ENCODE results near the gene SLC24A4. TPM values are rescaled to one million over a fixed set of nuclear protein-coding genes. Genes with fewer than 3 reads are reported as not detected.

Gene SLC24A4
- total RNA-seq, 2 donors from 2014 or later = 2.7 to 4.4 TPM

DNA sequence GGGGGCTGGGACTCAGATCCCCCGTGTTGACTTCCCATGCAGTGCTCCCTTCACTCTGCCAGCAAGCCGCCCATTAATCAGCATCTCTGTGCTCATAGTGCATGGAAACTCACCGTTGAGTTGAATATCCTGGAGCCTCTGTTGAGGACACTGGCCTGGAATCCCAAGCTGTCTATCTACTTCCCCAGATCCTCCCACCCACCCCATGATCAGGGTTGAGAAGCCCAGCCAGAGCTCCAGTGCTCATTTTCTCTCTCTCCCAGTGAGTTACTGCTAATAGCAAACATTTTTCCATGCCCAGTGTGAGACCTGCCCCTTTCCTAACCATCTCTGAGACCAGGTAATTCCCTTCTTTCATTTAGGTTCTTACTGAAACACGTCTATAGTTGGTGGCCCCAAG is 88.2 kb downstream of the SLC24A4 start:
- Histone ChIP-seq H3K27ac (no peak overlapping the region), H3K4me1 (ENCODE audit: control insufficient read depth in 1 of 2, low read depth in 2 of 2) (peaks cover 7 to 20% of the 10 kb centered on the region in 2 donors), H3K9me3 (no peaks in the 10 kb centered on the region), H3K27me3 (replicated peaks; ENCODE audit: insufficient read depth) (no peaks in the 10 kb centered on the region), H3K4me3 (no peak overlapping the region), H3K36me3 (no peaks in the 10 kb centered on the region)
- TF ChIP-seq, protein P1, sequence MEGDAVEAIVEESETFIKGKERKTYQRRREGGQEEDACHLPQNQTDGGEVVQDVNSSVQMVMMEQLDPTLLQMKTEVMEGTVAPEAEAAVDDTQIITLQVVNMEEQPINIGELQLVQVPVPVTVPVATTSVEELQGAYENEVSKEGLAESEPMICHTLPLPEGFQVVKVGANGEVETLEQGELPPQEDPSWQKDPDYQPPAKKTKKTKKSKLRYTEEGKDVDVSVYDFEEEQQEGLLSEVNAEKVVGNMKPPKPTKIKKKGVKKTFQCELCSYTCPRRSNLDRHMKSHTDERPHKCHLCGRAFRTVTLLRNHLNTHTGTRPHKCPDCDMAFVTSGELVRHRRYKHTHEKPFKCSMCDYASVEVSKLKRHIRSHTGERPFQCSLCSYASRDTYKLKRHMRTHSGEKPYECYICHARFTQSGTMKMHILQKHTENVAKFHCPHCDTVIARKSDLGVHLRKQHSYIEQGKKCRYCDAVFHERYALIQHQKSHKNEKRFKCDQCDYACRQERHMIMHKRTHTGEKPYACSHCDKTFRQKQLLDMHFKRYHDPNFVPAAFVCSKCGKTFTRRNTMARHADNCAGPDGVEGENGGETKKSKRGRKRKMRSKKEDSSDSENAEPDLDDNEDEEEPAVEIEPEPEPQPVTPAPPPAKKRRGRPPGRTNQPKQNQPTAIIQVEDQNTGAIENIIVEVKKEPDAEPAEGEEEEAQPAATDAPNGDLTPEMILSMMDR (IDR thresholded peaks at IDR 0.05) = no peak
- no peak for ATAC-seq (ENCODE audit: insufficient number of reproducible peaks, low FRiP score, low read depth)
- DNase-seq (ENCODE audit: low spot score) = no peak

DNA sequence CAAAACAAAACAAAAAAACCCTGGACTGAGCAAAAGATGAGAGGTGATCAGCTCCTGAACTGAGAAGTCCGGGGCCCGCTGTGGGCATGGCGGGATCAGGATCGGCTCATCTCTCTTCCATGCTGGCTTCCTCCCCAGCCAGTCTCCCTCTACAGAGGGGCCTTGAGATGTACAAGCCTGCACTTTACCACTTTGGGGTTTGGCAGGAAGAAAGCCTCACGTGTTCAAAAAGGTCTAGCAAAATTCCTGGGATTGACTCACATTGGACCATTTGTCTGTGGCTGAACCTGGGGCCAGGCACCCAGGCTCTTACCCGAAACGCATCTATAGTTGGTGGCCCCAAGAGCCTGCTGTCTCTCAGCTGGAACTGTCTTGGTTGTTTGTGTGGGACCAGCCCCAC is 89.0 kb downstream of the SLC24A4 start:
- no peak overlapping the region for H3K27ac ChIP-seq
- TF ChIP-seq, protein P1 (IDR thresholded peaks at IDR 0.05) = no peak
- no peaks in the 10 kb centered on the region for H3K27me3 ChIP-seq (replicated peaks; ENCODE audit: insufficient read depth)
- ATAC-seq (ENCODE audit: insufficient number of reproducible peaks, low FRiP score, low read depth) = no peak
- H3K36me3 ChIP-seq = no peaks in the 10 kb centered on the region
- H3K4me1 ChIP-seq (ENCODE audit: control insufficient read depth in 1 of 2, low read depth in 2 of 2) = peaks cover 9 to 29% of the 10 kb centered on the region in 2 donors
- no peak for DNase-seq (ENCODE audit: low spot score)
- H3K4me3 ChIP-seq = no peak overlapping the region
- H3K9me3 ChIP-seq = no peaks in the 10 kb centered on the region

DNA sequence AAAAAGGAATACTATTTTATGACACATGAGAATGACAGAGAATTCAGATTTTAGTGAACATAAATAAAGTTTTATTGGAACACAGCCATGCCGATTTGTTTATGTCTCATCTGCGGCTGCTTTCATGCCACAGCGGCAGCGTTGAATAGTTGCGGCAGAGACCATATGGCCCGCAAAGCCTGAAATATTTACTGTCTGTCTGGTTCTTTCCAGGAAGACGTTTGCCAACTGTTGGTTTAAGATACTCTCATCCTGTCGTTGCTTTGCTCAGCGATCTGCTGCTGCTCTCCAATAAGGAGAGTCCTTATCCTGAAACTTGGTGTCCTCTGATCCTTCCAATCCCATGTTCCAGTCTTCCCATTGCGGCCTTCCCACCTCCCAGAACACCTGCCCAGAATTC is 89.9 kb downstream of the SLC24A4 start:
- Histone ChIP-seq H3K36me3 (no peaks in the 10 kb centered on the region), H3K9me3 (no peaks in the 10 kb centered on the region), H3K4me1 (ENCODE audit: control insufficient read depth in 1 of 2, low read depth in 2 of 2) (peaks cover 10 to 32% of the 10 kb centered on the region in 2 donors), H3K27me3 (replicated peaks; ENCODE audit: insufficient read depth) (no peaks in the 10 kb centered on the region), H3K4me3 (no peak overlapping the region), H3K27ac (no peak overlapping the region)
- ATAC-seq (ENCODE audit: insufficient number of reproducible peaks, low FRiP score, low read depth) (no peak), DNase-seq (ENCODE audit: low spot score) (no peak)
- TF ChIP-seq, protein P1 (IDR thresholded peaks at IDR 0.05) = no peak

DNA sequence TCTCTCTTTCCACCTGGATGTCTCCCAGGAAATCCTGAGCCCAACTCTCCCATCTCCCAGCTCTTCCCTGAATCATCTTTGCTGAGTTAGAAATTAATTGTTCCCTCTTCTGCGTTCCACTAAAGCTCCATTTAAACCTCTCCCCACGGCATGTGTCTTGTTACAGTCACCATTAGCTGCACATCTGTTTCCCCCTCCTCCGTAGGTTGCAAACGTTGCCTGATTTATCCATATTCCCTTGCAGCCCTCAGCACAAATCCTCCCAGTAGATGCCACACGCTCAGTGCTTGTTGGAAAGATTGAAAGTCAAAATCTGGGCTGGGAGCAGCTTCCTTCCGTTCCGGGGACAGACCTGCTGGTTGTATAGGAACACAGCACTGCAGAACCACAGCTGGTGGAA is 90.4 kb downstream of the SLC24A4 start:
- no peak for ATAC-seq (ENCODE audit: insufficient number of reproducible peaks, low FRiP score, low read depth)
- TF ChIP-seq, protein P1 (IDR thresholded peaks at IDR 0.05) = no peak
- Histone ChIP-seq H3K4me1 (ENCODE audit: control insufficient read depth in 1 of 2, low read depth in 2 of 2) (peaks cover 6 to 28% of the 10 kb centered on the region in 2 donors), H3K4me3 (no peak overlapping the region), H3K27ac (no peak overlapping the region), H3K36me3 (no peaks in the 10 kb centered on the region), H3K9me3 (no peaks in the 10 kb centered on the region), H3K27me3 (replicated peaks; ENCODE audit: insufficient read depth) (no peaks in the 10 kb centered on the region)
- DNase-seq (ENCODE audit: low spot score) = no peak

DNA sequence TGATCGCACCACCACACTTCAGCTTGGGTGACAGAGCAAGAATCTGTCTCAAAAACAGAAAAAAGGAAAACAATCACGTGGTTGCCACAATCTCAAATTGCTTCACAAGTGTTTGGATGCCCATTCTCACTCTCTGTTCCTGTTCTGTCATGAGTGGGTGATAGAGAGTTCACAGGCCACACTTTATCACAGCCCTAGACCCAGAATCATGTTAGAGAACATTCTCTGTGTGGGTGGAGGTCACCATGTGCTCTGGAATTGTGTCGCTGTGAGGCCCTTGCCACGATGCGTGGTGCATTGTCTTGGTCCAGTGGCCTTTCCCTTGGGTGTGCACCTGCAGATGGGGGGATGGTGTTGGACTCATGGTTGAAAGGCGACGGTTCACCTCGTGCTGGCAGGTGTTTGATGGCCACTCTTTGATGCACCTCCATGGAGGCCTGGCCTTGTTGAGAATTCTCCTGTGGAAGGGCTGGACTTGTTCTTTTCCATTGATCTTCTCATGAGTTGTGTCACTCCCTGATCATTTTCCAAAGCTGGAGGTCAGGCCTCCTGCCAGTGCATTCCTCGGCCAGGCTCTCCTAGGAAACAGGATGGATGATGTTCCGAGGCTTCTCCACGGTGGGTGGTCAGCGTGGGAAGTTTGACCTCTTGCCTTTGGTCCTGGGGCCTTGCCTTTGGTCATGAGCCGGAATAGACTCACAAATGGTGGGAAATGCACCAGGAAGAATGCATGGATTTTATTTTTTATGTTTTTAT is 91.9 kb downstream of the SLC24A4 start:
- Histone ChIP-seq H3K36me3 (no peaks in the 10 kb centered on the region), H3K9me3 (no peaks in the 10 kb centered on the region), H3K27ac (no peak overlapping the region), H3K4me1 (ENCODE audit: control insufficient read depth in 1 of 2, low read depth in 2 of 2) (peaks cover 3 to 17% of the 10 kb centered on the region in 2 donors), H3K4me3 (no peak overlapping the region), H3K27me3 (replicated peaks; ENCODE audit: insufficient read depth) (no peaks in the 10 kb centered on the region)
- DNase-seq (ENCODE audit: low spot score) (no peak), ATAC-seq (ENCODE audit: insufficient number of reproducible peaks, low FRiP score, low read depth) (no peak)
- TF ChIP-seq, protein P1 (IDR thresholded peaks at IDR 0.05) = no peak
